ENCODE results near the gene TCEA3. TPM values are rescaled to one million over a fixed set of nuclear protein-coding genes. Genes with fewer than 3 reads are reported as not detected.

The TCEA3 gene
- total and polyA plus RNA-seq, 10 of the 15 experiments (the other 5 are each of a cell fraction or from before 2014, with no cell fraction given), result 0.06 to 0.23 (median 0.08) TPM; not detected in 7

DNA sequence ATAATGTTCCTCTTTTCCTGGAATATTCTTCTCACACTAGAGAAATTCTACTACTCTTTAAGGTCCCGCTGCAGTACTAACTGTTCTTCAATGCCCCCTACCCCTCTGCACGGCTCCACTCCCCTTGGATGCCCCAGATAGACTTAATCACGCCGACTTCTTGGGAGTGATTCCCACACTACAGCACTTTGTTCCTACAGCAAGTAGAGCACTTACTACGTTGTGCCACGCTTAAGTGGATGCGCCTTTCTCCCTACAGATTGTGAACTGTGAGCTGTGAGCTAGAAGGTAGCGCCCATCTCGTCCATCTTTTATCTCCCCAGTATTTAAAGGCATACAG, 57.1 kb downstream of the TCEA3 start:
- ChIA-PET CTCF (interaction anchor here (1.0 to 2.9 kb wide), 4 partner anchors 22 to 36 kb away, joined by 4 to 23 read pairs (median 9); partner anchors contain the start of gene HNRNPR), POLR2A (interaction anchor here (1.3 to 4.3 kb wide), 3 partner anchors 10 to 157 kb away, joined by 3 to 68 read pairs (median 3); partner anchors contain the start of gene HNRNPR), SMC1A (ENCODE audit: uncharacterized antibody, unreplicated experiment) (interaction anchor here (0.9 to 3.7 kb wide), 4 partner anchors 23 to 130 kb away, joined by 3 to 17 read pairs (median 4); partner anchors contain the start of gene HNRNPR), RAD21 (ENCODE audit: unreplicated experiment) (interaction anchor here (1.5 to 5.0 kb wide), 3 partner anchors 23 to 129 kb away, joined by 5 to 34 read pairs (median 7); partner anchors contain the start of gene HNRNPR)
- H3K4me3 ChIP-seq, result peak overlapping the region; percentile 89
- H2AFZ ChIP-seq (ENCODE audit: control insufficient read depth, low read depth, low read length), result peak overlapping the region; percentile 29; the same call in 1 of the 2 replicates
- peaks cover 2% of the 10 kb centered on the region; the same call in 1 of the 2 replicates for H3K79me2 ChIP-seq (ENCODE audit: control insufficient read depth, insufficient read depth, low read length)
- peaks cover 0 to 6% of the 10 kb centered on the region in 2 experiments; a peak in 1 of 4 replicates for H3K36me3 ChIP-seq (ENCODE audit: control insufficient read depth in 2 of 2, insufficient read depth in 2 of 2, low read length in 1 of 2)
- intact Hi-C loops (cut with micrococcal nuclease; ENCODE audit: unreplicated experiment), result no loop called here
- H3K4me2 ChIP-seq (ENCODE audit: control insufficient read depth, insufficient read depth), result peak overlapping the region; percentile 73
- in situ Hi-C loops (cut with MboI), result no loop called here
- no TSS peak for BruUV-seq (replicated peaks)
- TF ChIP-seq, protein P1, sequence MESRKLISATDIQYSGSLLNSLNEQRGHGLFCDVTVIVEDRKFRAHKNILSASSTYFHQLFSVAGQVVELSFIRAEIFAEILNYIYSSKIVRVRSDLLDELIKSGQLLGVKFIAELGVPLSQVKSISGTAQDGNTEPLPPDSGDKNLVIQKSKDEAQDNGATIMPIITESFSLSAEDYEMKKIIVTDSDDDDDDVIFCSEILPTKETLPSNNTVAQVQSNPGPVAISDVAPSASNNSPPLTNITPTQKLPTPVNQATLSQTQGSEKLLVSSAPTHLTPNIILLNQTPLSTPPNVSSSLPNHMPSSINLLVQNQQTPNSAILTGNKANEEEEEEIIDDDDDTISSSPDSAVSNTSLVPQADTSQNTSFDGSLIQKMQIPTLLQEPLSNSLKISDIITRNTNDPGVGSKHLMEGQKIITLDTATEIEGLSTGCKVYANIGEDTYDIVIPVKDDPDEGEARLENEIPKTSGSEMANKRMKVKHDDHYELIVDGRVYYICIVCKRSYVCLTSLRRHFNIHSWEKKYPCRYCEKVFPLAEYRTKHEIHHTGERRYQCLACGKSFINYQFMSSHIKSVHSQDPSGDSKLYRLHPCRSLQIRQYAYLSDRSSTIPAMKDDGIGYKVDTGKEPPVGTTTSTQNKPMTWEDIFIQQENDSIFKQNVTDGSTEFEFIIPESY (IDR thresholded peaks at IDR 0.05), result peak; percentile 53; the same call in 1 of the 2 replicates
- TF ChIP-seq SMAD5 (IDR thresholded peaks at IDR 0.05; ENCODE audit: low read depth) (no peak), MAX (IDR thresholded peaks at IDR 0.05; ENCODE audit: low read depth, low read length) (no peak), BMI1 (IDR thresholded peaks at IDR 0.05; ENCODE audit: borderline replicate concordance) (no peak), PKNOX1 (IDR thresholded peaks at IDR 0.05) (no peak), HDAC6 (IDR thresholded peaks at IDR 0.05; ENCODE audit: unreplicated experiment) (no peak), TARDBP (IDR thresholded peaks at IDR 0.05; ENCODE audit: borderline replicate concordance) (no peak), JUND (IDR thresholded peaks at IDR 0.05; ENCODE audit: low read depth, low read length) (no peak), TCF12 (IDR thresholded peaks at IDR 0.05; ENCODE audit: low read depth, low read length) (no peak), MLLT1 (IDR thresholded peaks at IDR 0.05) (peak; percentile 68; the same call in 1 of the 2 replicates), SREBF2 (IDR thresholded peaks at IDR 0.05; ENCODE audit: low read length) (no peak), IRF4 (IDR thresholded peaks at IDR 0.05; ENCODE audit: low read depth, low read length) (no peak), SMC3 (IDR thresholded peaks at IDR 0.05; ENCODE audit: borderline replicate concordance, low read length) (no peak), ZNF622 (IDR thresholded peaks at IDR 0.05) (no peak)
- H3K4me1 ChIP-seq (ENCODE audit: control insufficient read depth, insufficient read depth, low read length), result no peaks in the 10 kb centered on the region
- whole genome bisulfite sequencing (ENCODE audit: insufficient coverage, insufficient replicate concordance, low lambda C conversion rate, missing lambda C conversion rate), result 67% methylated on average over 9 of the region's 9 CpGs
- H3K9me3 ChIP-seq (replicated peaks; ENCODE audit: control insufficient read depth, insufficient read depth, low read length), result peaks cover 12% of the 10 kb centered on the region
- DNase-seq (ENCODE audit: low read depth, low spot score), result no peak
- ATAC-seq, result no peak
- H3K27ac ChIP-seq (ENCODE audit: control insufficient read depth, insufficient read depth), result no peak overlapping the region
- no peak for FAIRE-seq
- H4K20me1 ChIP-seq (ENCODE audit: control insufficient read depth, insufficient read depth), result no peaks in the 10 kb centered on the region
- peak overlapping the region; percentile 66; the same call in 1 of the 2 replicates for H3K9ac ChIP-seq (ENCODE audit: control insufficient read depth, insufficient read depth, low read length)
- no peaks in the 10 kb centered on the region for H3K27me3 ChIP-seq (replicated peaks in 1 of 2; ENCODE audit: control insufficient read depth in 2 of 2, insufficient read depth in 2 of 2, low read length in 1 of 2)
